H9 (cell line): ENCODE data around the gene TMPRSS9. TPM values are rescaled to one million over a fixed set of nuclear protein-coding genes. Genes with fewer than 3 reads are reported as not detected.

Source experiments
- DNase-seq: peaks from one replicate; pipeline ENCODE4 v3.0.0-alpha.2; 2017
- H2AFZ ChIP-seq: one replicate; pipeline ENCODE4 v1.6.1; 2013; ENCODE audit warnings: mild to moderate bottlenecking, low read length, control low read depth, moderate library complexity
- H2AK5ac ChIP-seq: 2 replicates; pipeline ENCODE4 v1.6.1; 2013; ENCODE audit warnings: low read length, control low read depth, mixed read lengths; ENCODE audit not compliant: insufficient read length
- H2BK120ac ChIP-seq: one replicate; pipeline ENCODE4 v1.6.1; 2013; ENCODE audit warnings: low read depth, mild to moderate bottlenecking, low read length, control low read depth, inconsistent platforms; ENCODE audit not compliant: poor library complexity, severe bottlenecking
- H2BK12ac ChIP-seq: 2 replicates; pipeline ENCODE4 v1.6.1; 2013; ENCODE audit warnings: low read length, control low read depth, mixed read lengths, low read depth; ENCODE audit not compliant: insufficient read length
- H2BK15ac ChIP-seq: 2 replicates; pipeline ENCODE4 v1.6.1; 2013; ENCODE audit warnings: low read depth, low read length, control low read depth
- H2BK20ac ChIP-seq: one replicate; pipeline ENCODE4 v1.6.1; 2013; ENCODE audit warnings: low read depth, mild to moderate bottlenecking, low read length, control low read depth, inconsistent platforms; ENCODE audit not compliant: poor library complexity, severe bottlenecking
- H2BK5ac ChIP-seq: 2 replicates; pipeline ENCODE4 v1.6.1; 2013; ENCODE audit warnings: low read length, control low read depth, mixed read lengths; ENCODE audit not compliant: insufficient read length
- H3K14ac ChIP-seq: 2 replicates; pipeline ENCODE4 v1.6.1; 2013; ENCODE audit warnings: low read length, control low read depth; ENCODE audit not compliant: insufficient read depth
- H3K18ac ChIP-seq: 2 replicates; pipeline ENCODE4 v1.6.1; 2013; ENCODE audit warnings: low read depth, mild to moderate bottlenecking, mixed read lengths, low read length, control low read depth; ENCODE audit not compliant: insufficient read length
- H3K23ac ChIP-seq: 2 replicates; pipeline ENCODE4 v1.6.1; 2013; ENCODE audit warnings: low read length, control low read depth, mixed read lengths, low read depth; ENCODE audit not compliant: insufficient read length
- H3K23me2 ChIP-seq: 2 replicates; pipeline ENCODE4 v1.6.1; 2013; ENCODE audit warnings: low read depth, mild to moderate bottlenecking, mixed read lengths, low read length, control low read depth; ENCODE audit not compliant: insufficient read length, poor library complexity, severe bottlenecking
- H3K27ac ChIP-seq: 2 replicates; pipeline ENCODE4 v1.5.1; 2013; ENCODE audit warnings: low read length, control low read depth, mixed read lengths, low read depth; ENCODE audit not compliant: insufficient read length
- H3K27me3 ChIP-seq: 2 replicates; pipeline ENCODE4 v1.6.1; 2013; ENCODE audit warnings: low read length, control low read depth, inconsistent platforms; ENCODE audit not compliant: insufficient read depth
- H3K4ac ChIP-seq: 2 replicates; pipeline ENCODE4 v1.6.1; 2013; ENCODE audit warnings: low read depth, mild to moderate bottlenecking, control low read depth, inconsistent platforms, low read length, moderate library complexity
- H3K4me1 ChIP-seq: 2 replicates; pipeline ENCODE4 v1.6.1; 2013; ENCODE audit warnings: low read length, control low read depth, inconsistent platforms; ENCODE audit not compliant: insufficient read depth
- H3K4me2 ChIP-seq: 2 replicates; pipeline ENCODE4 v1.6.1; 2013; ENCODE audit warnings: low read length, control low read depth, mixed read lengths; ENCODE audit not compliant: insufficient read length, insufficient read depth
- H3K56ac ChIP-seq: 2 replicates; pipeline ENCODE4 v1.6.1; 2013; ENCODE audit warnings: low read depth, mild to moderate bottlenecking, mixed read lengths, low read length, control low read depth; ENCODE audit not compliant: insufficient read length
- H3K79me1 ChIP-seq: 2 replicates; pipeline ENCODE4 v1.6.1; 2013; ENCODE audit warnings: low read depth, mild to moderate bottlenecking, moderate library complexity, low read length, control low read depth, inconsistent platforms; ENCODE audit not compliant: insufficient read depth, poor library complexity, severe bottlenecking
- H3K79me2 ChIP-seq: 2 replicates; pipeline ENCODE4 v1.6.1; 2013; ENCODE audit warnings: low read length, control low read depth, inconsistent platforms; ENCODE audit not compliant: insufficient read depth
- H3K9ac ChIP-seq: 2 replicates; pipeline ENCODE4 v1.6.1; 2013; ENCODE audit warnings: low read length, control low read depth, mixed read lengths; ENCODE audit not compliant: insufficient read length; ENCODE audit errors: extremely low read depth
- H3K9me3 ChIP-seq: one replicate; pipeline ENCODE4 v1.6.1; 2013; ENCODE audit warnings: low read depth, low read length, inconsistent platforms; ENCODE audit not compliant: control insufficient read depth
- H3T11ph ChIP-seq: one replicate; pipeline ENCODE4 v1.6.1; 2013; ENCODE audit warnings: mild to moderate bottlenecking, low read length, control low read depth, inconsistent platforms
- H4K20me1 ChIP-seq: one replicate; pipeline ENCODE4 v1.6.1; 2013; ENCODE audit not compliant: control insufficient read depth, insufficient read length, insufficient read depth
- H4K5ac ChIP-seq: 2 replicates; pipeline ENCODE4 v1.6.1; 2013; ENCODE audit warnings: low read depth, mild to moderate bottlenecking, mixed read lengths, low read length, control low read depth; ENCODE audit not compliant: insufficient read length
- H4K8ac ChIP-seq: replicated peaks from 2 replicates; pipeline ENCODE4 v1.6.1; 2013; ENCODE audit warnings: low read length, control low read depth, mixed read lengths, low read depth; ENCODE audit not compliant: insufficient read length
- H4K91ac ChIP-seq: 2 replicates; pipeline ENCODE4 v1.6.1; 2013; ENCODE audit warnings: low read depth, mild to moderate bottlenecking, moderate library complexity, mixed read lengths, low read length, control low read depth; ENCODE audit not compliant: insufficient read length
- H3K27ac Mint-ChIP-seq, 3 experiments: 2 replicates in 2 of 3; 3 replicates in 1 of 3; pipeline ENCODE4 v1.8.0; 2020 to 2021; ENCODE audit warnings: mixed read lengths in 3 of 3, mild to moderate bottlenecking in 1 of 3, moderate library complexity in 1 of 3
- H3K27me3 Mint-ChIP-seq: 2 replicates; pipeline ENCODE4 v1.8.0; 2021; ENCODE audit warnings: low read depth, mild to moderate bottlenecking, moderate library complexity, mixed read lengths
- H3K36me3 Mint-ChIP-seq, 3 experiments: 2 replicates in 2 of 3; 3 replicates in 1 of 3; pipeline ENCODE4 v1.8.0; 2020 to 2021; ENCODE audit warnings: low read depth in 3 of 3, mixed read lengths in 3 of 3; ENCODE audit not compliant: insufficient read depth in 1 of 3
- H3K4me1 Mint-ChIP-seq, 2 experiments: 2 replicates each; pipeline ENCODE4 v1.8.0; 2020; ENCODE audit warnings: mixed read lengths in 2 of 2
- H3K4me3 Mint-ChIP-seq, 2 experiments: 2 replicates in 1 of 2; 3 replicates in 1 of 2; pipeline ENCODE4 v1.8.0; 2020 to 2021; ENCODE audit warnings: mild to moderate bottlenecking in 2 of 2, mixed read lengths in 2 of 2, moderate library complexity in 1 of 2
- H3K9me3 Mint-ChIP-seq, 2 experiments: 2 replicates in 1 of 2; 3 replicates in 1 of 2; pipeline ENCODE4 v1.8.0; 2020; ENCODE audit warnings: mild to moderate bottlenecking in 2 of 2, mixed read lengths in 2 of 2, moderate library complexity in 1 of 2
- CTCF ChIP-seq: fragments of 200-600 bp; sonication (generic); conservative IDR thresholded peaks from 3 replicates; pipeline ENCODE4 v1.8.0; 2021; ENCODE audit warnings: antibody characterized with exemption, mild to moderate bottlenecking
- WGBS: extraction: QIAGEN DNeasy Blood & Tissue Kit; methylation state at CpG from one replicate; pipeline ENCODE4 v1.1.7; 2013; ENCODE audit warnings: missing lambda C conversion rate, low lambda C conversion rate, mixed read lengths; ENCODE audit not compliant: insufficient read length; ENCODE audit errors: extremely low coverage; 5-methylcytosine and 5-hydroxymethylcytosine counted together
- total RNA-seq: library from RNA; stranded (reverse); gene quantifications from 2 replicates; pipeline ENCODE4 v1.2.1, GENCODE V29; 2021

TMPRSS9 gene
- total RNA-seq, 1 experiment from 2014 or later: 0.24 TPM

DNA sequence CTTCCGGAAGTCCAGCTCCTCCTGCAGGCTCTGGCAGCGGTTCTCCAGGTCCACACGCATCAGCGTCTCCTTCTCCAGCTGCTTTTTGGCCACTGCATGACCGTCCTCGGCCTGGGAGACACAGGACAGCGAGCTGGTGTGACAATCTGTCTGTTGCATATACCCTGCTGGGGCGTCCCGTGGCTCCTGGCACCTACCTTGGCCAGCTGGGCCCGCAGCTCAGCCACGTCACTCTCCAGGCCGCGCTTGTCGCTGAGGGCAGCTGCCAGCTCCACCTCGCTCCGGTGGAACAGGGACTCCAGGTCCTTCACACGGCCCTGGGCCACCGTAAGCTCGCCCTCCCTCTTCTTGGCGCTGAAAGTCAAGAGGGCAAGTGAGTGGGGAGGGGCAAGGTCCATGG, 78.1 kb downstream of the TMPRSS9 start:
- Histone ChIP-seq H3K18ac (no peak overlapping the region), H3K9ac (no peak overlapping the region), H3K4ac (no peak overlapping the region), H3K9me3 (no peaks in the 10 kb centered on the region), H3K4me1 (no peaks in the 10 kb centered on the region), H4K20me1 (no peaks in the 10 kb centered on the region), H3K14ac (no peak overlapping the region), H3K23ac (no peak overlapping the region), H2BK5ac (no peak overlapping the region), H2BK15ac (no peak overlapping the region), H4K91ac (no peak overlapping the region), H2BK20ac (no peak overlapping the region), H2AFZ (no peak overlapping the region), H4K8ac (no peak overlapping the region), H3K27ac (no peak overlapping the region), H3K27me3 (no peaks in the 10 kb centered on the region), H2BK12ac (no peak overlapping the region), H3K79me2 (no peaks in the 10 kb centered on the region), H3K79me1 (no peaks in the 10 kb centered on the region), H2BK120ac (no peak overlapping the region), H3T11ph (no peak overlapping the region), H2AK5ac (no peak overlapping the region), H3K4me2 (no peak overlapping the region), H3K23me2 (no peaks in the 10 kb centered on the region), H4K5ac (no peak overlapping the region), H3K56ac (no peak overlapping the region)
- H3K27me3 Mint-ChIP-seq: peaks cover 1% of the 10 kb centered on the region; the same call in 1 of the 2 replicates
- no peak overlapping the region for H3K4me3 Mint-ChIP-seq
- no peak for TF ChIP-seq CTCF
- DNase-seq: no peak
- H3K9me3 Mint-ChIP-seq: no peaks in the 10 kb centered on the region; a peak in 1 of 5 replicates
- H3K36me3 Mint-ChIP-seq: peaks cover 23 to 49% (median 43%) of the 10 kb centered on the region in 3 experiments; a peak in 6 of 7 replicates
- WGBS: no CpG with 5 or more reads among the region's 20 CpGs
- H3K4me1 Mint-ChIP-seq: no peaks in the 10 kb centered on the region
- no peak overlapping the region for H3K27ac Mint-ChIP-seq
